Endodermal cell (in vitro differentiated cells): ENCODE measurements around the gene ABLIM3. TPM values are rescaled to one million over a fixed set of nuclear protein-coding genes. Genes with fewer than 3 reads are reported as not detected.
A peak's percentile ranks its signal among the peaks of the same experiment; 100 is the strongest.

Experiments used
- DNase-seq: peaks from one replicate; pipeline ENCODE4 v3.0.0-alpha.2; 2017
- H3K27ac ChIP-seq: 2 replicates; pipeline ENCODE4 v1.5.1; 2013; ENCODE audit warnings: mild to moderate bottlenecking, low read depth, low read length, moderate library complexity
- H3K27me3 ChIP-seq: 2 replicates; pipeline ENCODE4 v1.6.1; 2013; ENCODE audit warnings: mild to moderate bottlenecking, low read length, moderate library complexity; ENCODE audit not compliant: insufficient read depth, control insufficient read depth, poor library complexity, severe bottlenecking
- H3K36me3 ChIP-seq: 2 replicates; pipeline ENCODE4 v1.7.0; 2013; ENCODE audit warnings: mild to moderate bottlenecking, low read length, moderate library complexity; ENCODE audit not compliant: control insufficient read depth, insufficient read depth
- H3K4me1 ChIP-seq: one replicate; pipeline ENCODE4 v1.7.0; 2013; ENCODE audit warnings: low read length; ENCODE audit not compliant: control insufficient read depth, insufficient read depth
- H3K4me3 ChIP-seq: 2 replicates; pipeline ENCODE4 v1.5.1; 2013; ENCODE audit warnings: mild to moderate bottlenecking, low read length, moderate library complexity
- H3K9ac ChIP-seq: 2 replicates; pipeline ENCODE4 v1.6.1; 2013; ENCODE audit warnings: mild to moderate bottlenecking, low read length, moderate library complexity; ENCODE audit not compliant: poor library complexity, severe bottlenecking; ENCODE audit errors: extremely low read depth
- H3K9me3 ChIP-seq: 2 replicates; pipeline ENCODE4 v1.6.1; 2013; ENCODE audit warnings: mild to moderate bottlenecking, low read length, moderate library complexity; ENCODE audit not compliant: control insufficient read depth
- H3K27ac Mint-ChIP-seq: 2 replicates; pipeline ENCODE4 v1.8.0; 2020; ENCODE audit warnings: mixed read lengths
- H3K27me3 Mint-ChIP-seq: 2 replicates; pipeline ENCODE4 v1.8.0; 2021; ENCODE audit warnings: mild to moderate bottlenecking, mixed read lengths; ENCODE audit not compliant: insufficient read depth
- H3K36me3 Mint-ChIP-seq: 2 replicates; pipeline ENCODE4 v1.8.0; 2020; ENCODE audit warnings: low read depth, mixed read lengths
- H3K4me1 Mint-ChIP-seq: 2 replicates; pipeline ENCODE4 v1.8.0; 2020; ENCODE audit warnings: mixed read lengths
- H3K4me3 Mint-ChIP-seq: 2 replicates; pipeline ENCODE4 v1.8.0; 2020; ENCODE audit warnings: mild to moderate bottlenecking, moderate library complexity, mixed read lengths
- H3K9me3 Mint-ChIP-seq: 2 replicates; pipeline ENCODE4 v1.8.0; 2020; ENCODE audit warnings: mild to moderate bottlenecking, mixed read lengths
- CTCF ChIP-seq: fragments of 200-600 bp; sonication (generic); conservative IDR thresholded peaks from 2 replicates; pipeline ENCODE4 v1.5.0; 2021; ENCODE audit warnings: antibody characterized with exemption, mild to moderate bottlenecking
- WGBS, 2 experiments: methylation state at CpG; one replicate each; pipeline versions ENCODE4 v1.1.5 to v1.1.7; 2013; ENCODE audit warnings: missing lambda C conversion rate in 2 of 2, mixed read lengths in 1 of 2; ENCODE audit not compliant: insufficient coverage in 1 of 2, insufficient read length in 1 of 2; 5-methylcytosine and 5-hydroxymethylcytosine counted together
- long read RNA-seq, 4 experiments: library from polyadenylated mRNA in 2 of 4; library from RNA in 1 of 4; library from capped mRNA in 1 of 4; stranded (forward) in 3 of 4; unstranded in 1 of 4; transcript quantifications; one replicate each; pipeline ENCODE4 v2.0.0, GENCODE V29; 2020 to 2021; ENCODE audit warnings: inconsistent platforms in 1 of 4
- polyA plus RNA-seq, 2 experiments: library from polyadenylated mRNA; stranded (reverse); fragments of 50-300 nt; gene quantifications; one replicate each; pipeline ENCODE4 v1.2.3, GENCODE V29; 2013
- total RNA-seq, 2 donors: library from RNA; stranded (reverse); fragmentation: NEBNext Ultra II Directional in 1 of 2; extraction: Animal tissue kit (Norgen Biotek cat#: 25700) in 1 of 2; gene quantifications; 2 replicates in 1 of 2; 3 replicates in 1 of 2; pipeline ENCODE4 v1.2.1, GENCODE V29; 2021

Gene ABLIM3
- total RNA-seq = under 1 TPM; 0.24 to 0.66 TPM
- polyA plus RNA-seq (2013, experiment 1 of 2) = 0.18 TPM
- polyA plus RNA-seq (2013, experiment 2 of 2) = 0.62 TPM
- long read RNA-seq, experiment 1 = 0 reads
- long read RNA-seq, experiment 2 = 0 reads
- long read RNA-seq, experiment 3 = 0 reads
- long read RNA-seq, experiment 4, partial matches to known transcripts = 1 of 1 reads
- long read RNA-seq, experiment 4, other reads (novel, unspliced or antisense) = 0 of 1 reads

- no peaks in the 10 kb centered on the region for H3K4me1 ChIP-seq
- H3K4me1 Mint-ChIP-seq = peaks cover 21% of the 10 kb centered on the region
- H3K4me3 ChIP-seq = peak within 1 kb of the TSS; percentile 79
- peaks cover 3% of the 10 kb centered on the region for H3K9me3 ChIP-seq
- 9 to 10% methylated on average over 18 to 54 of the region's 54 CpGs for WGBS, 2 experiments
- peak; percentile 99 for TF ChIP-seq CTCF
- H3K9ac ChIP-seq = no peak within 1 kb of the TSS
- H3K36me3 Mint-ChIP-seq = no peaks in the 10 kb centered on the region
- H3K27ac ChIP-seq = no peak within 1 kb of the TSS
- H3K4me3 Mint-ChIP-seq = peak within 1 kb of the TSS; percentile 53
- peak; percentile 93 for DNase-seq
- peaks cover 35% of the 10 kb centered on the region for H3K27me3 ChIP-seq
- H3K27ac Mint-ChIP-seq = no peak within 1 kb of the TSS
- no peaks in the 10 kb centered on the region for H3K9me3 Mint-ChIP-seq
- H3K27me3 Mint-ChIP-seq = peaks cover 47% of the 10 kb centered on the region
- H3K36me3 ChIP-seq = no peaks in the 10 kb centered on the region
These were observed at the start of gene ABLIM3 for GRCh38 chr5:149141224-149141956. ABLIM3 (plus strand) TSS chr5:149141493; CDS start chr5:149142096, 603 bp downstream.

GRCh38 chr5:149093625-149094024, 47.7 kb upstream of the ABLIM3 start:
- H3K27ac ChIP-seq = no peak overlapping the region
- TF ChIP-seq CTCF = no peak
- Mint-ChIP-seq H3K4me1 (no peaks in the 10 kb centered on the region), H3K9me3 (peaks cover 37% of the 10 kb centered on the region), H3K36me3 (no peaks in the 10 kb centered on the region), H3K4me3 (no peak overlapping the region), H3K27ac (no peak overlapping the region), H3K27me3 (peaks cover 36% of the 10 kb centered on the region)
- H3K4me1 ChIP-seq = no peaks in the 10 kb centered on the region
- H3K27me3 ChIP-seq = peaks cover 24% of the 10 kb centered on the region
- no peak for DNase-seq
- peaks cover 42% of the 10 kb centered on the region for H3K9me3 ChIP-seq
- no peaks in the 10 kb centered on the region for H3K36me3 ChIP-seq
- 43% methylated on average over 2 of the region's 2 CpGs; no CpG with 5 or more reads in 1 of the 2 experiments for WGBS, 2 experiments
- H3K9ac ChIP-seq = no peak overlapping the region
- no peak overlapping the region for H3K4me3 ChIP-seq

GRCh38 chr5:149094996-149095395, 46.3 kb upstream of the ABLIM3 start:
- no peak overlapping the region for H3K27ac ChIP-seq
- no peak overlapping the region for H3K4me3 ChIP-seq
- WGBS, 2 experiments = 97 to 100% methylated on average over 2 of the region's 2 CpGs
- H3K36me3 Mint-ChIP-seq = no peaks in the 10 kb centered on the region
- peaks cover 55% of the 10 kb centered on the region for H3K9me3 ChIP-seq
- H3K27me3 Mint-ChIP-seq = peaks cover 40% of the 10 kb centered on the region
- H3K4me1 ChIP-seq = no peaks in the 10 kb centered on the region
- no peak overlapping the region for H3K9ac ChIP-seq
- peaks cover 48% of the 10 kb centered on the region for H3K9me3 Mint-ChIP-seq
- H3K27me3 ChIP-seq = peaks cover 24% of the 10 kb centered on the region
- no peaks in the 10 kb centered on the region for H3K4me1 Mint-ChIP-seq
- no peak for DNase-seq
- H3K4me3 Mint-ChIP-seq = no peak overlapping the region
- H3K36me3 ChIP-seq = no peaks in the 10 kb centered on the region
- H3K27ac Mint-ChIP-seq = no peak overlapping the region
- no peak for TF ChIP-seq CTCF
